Measurements from ENCODE around the gene IPO4.
A peak's percentile ranks its signal among the peaks of the same experiment; 100 is the strongest.

IPO4 gene

GRCh38 chr14:24189460-24189859 is 844 bp upstream of the IPO4 start:
- Mint-ChIP-seq H3K4me1 (ENCODE audit: low read depth) (peaks cover 61% of the 10 kb centered on the region), H3K27ac (peak overlapping the region; percentile 97), H3K27me3 (no peaks in the 10 kb centered on the region), H3K4me3 (peak overlapping the region; percentile 94), H3K36me3 (ENCODE audit: low read depth) (peaks cover 84% of the 10 kb centered on the region), H3K9me3 (no peaks in the 10 kb centered on the region)
- no peak for DNase-seq

GRCh38 chr14:24189059-24189375 is 401 bp upstream of the IPO4 start:
- Mint-ChIP-seq H3K36me3 (ENCODE audit: low read depth) (peaks cover 84% of the 10 kb centered on the region), H3K4me1 (ENCODE audit: low read depth) (peaks cover 56% of the 10 kb centered on the region), H3K27me3 (no peaks in the 10 kb centered on the region), H3K4me3 (peak overlapping the region; percentile 94), H3K27ac (peak overlapping the region; percentile 97), H3K9me3 (no peaks in the 10 kb centered on the region)
- DNase-seq = no peak

GRCh38 chr14:24187539-24187915 is 1.1 kb downstream of the IPO4 start:
- Mint-ChIP-seq H3K4me1 (ENCODE audit: low read depth) (peaks cover 48% of the 10 kb centered on the region), H3K9me3 (no peaks in the 10 kb centered on the region), H3K4me3 (peak overlapping the region; percentile 94)

DNA sequence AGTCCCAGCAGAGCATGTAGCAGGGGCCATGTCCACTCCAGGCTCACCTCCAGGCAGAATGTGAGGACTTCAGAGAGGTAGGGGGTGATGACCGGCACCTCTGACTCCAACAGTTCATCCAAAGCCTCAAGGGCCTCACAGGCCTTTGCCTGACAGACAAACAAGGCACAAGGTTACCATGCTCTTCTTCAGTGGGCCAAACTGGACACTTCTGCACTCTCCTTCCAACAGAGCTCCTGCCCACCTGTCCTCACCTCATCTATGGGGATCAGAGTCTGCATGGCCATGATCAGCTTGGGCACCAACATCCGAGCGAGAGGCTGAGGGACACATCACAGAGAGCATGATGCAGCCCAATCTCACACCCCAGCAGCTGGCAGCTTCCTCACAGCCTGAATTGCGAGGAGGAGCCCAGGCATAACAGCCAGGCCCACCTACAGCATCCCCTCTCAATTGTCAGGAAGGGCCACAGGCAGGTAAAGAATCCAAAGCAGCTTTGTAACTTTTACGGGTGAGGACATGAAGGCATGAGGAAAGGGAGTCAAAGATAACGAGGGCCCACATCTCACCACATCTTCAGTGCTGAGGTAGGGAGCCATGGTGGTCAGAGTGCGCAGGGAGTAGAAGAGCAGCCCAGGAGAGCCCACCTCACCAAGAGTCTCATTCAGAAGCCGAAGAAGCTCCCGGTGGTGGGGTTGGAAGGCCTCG is 1.6 kb downstream of the IPO4 start:
- Mint-ChIP-seq H3K27me3 (no peaks in the 10 kb centered on the region), H3K4me1 (ENCODE audit: low read depth) (peaks cover 46% of the 10 kb centered on the region), H3K27ac (peak overlapping the region; percentile 60), H3K9me3 (no peaks in the 10 kb centered on the region), H3K4me3 (peak overlapping the region; percentile 94), H3K36me3 (ENCODE audit: low read depth) (peaks cover 90% of the 10 kb centered on the region)
- DNase-seq = no peak

More at GRCh38 chr14:24187539-24187915, 1.1 kb downstream of the IPO4 start:
- Mint-ChIP-seq H3K36me3 (ENCODE audit: low read depth) (peaks cover 90% of the 10 kb centered on the region), H3K27me3 (no peaks in the 10 kb centered on the region), H3K27ac (peak overlapping the region; percentile 97)
- DNase-seq = no peak

- Mint-ChIP-seq H3K36me3 (ENCODE audit: low read depth) (peaks cover 92% of the 10 kb centered on the region), H3K4me3 (no peak overlapping the region), H3K9me3 (no peaks in the 10 kb centered on the region), H3K27ac (peak overlapping the region; percentile 50), H3K4me1 (ENCODE audit: low read depth) (peaks cover 37% of the 10 kb centered on the region), H3K27me3 (no peaks in the 10 kb centered on the region)
- no peak for DNase-seq
Measured at GRCh38 chr14:24185741-24186140, 2.9 kb downstream of the IPO4 start.

DNA sequence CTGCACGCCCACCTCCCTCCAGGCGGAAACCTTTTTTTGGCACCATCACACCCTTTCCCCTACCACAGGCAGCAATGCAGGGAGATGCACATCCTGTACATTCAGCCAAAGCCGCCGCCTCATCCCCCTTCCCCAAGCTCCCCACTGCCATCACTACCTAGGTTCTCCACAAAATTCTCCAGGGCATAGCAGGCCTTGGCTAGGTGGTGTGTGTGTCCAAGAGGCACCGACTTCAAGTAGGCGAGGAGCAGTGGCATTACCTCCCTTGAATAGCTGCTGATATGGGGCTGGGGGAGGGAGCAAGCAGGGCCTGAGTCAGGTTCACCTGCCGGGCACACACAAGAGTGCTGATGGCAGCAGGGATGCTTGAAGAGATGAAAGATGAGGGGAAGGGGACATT is 3.6 kb downstream of the IPO4 start:
- H3K4me3 Mint-ChIP-seq = no peak overlapping the region
- H3K4me1 Mint-ChIP-seq (ENCODE audit: low read depth) = peaks cover 33% of the 10 kb centered on the region
- DNase-seq = no peak
- H3K27ac Mint-ChIP-seq = peak overlapping the region; percentile 71
- no peaks in the 10 kb centered on the region for H3K9me3 Mint-ChIP-seq
- no peaks in the 10 kb centered on the region for H3K27me3 Mint-ChIP-seq
- H3K36me3 Mint-ChIP-seq (ENCODE audit: low read depth) = peaks cover 94% of the 10 kb centered on the region

DNA sequence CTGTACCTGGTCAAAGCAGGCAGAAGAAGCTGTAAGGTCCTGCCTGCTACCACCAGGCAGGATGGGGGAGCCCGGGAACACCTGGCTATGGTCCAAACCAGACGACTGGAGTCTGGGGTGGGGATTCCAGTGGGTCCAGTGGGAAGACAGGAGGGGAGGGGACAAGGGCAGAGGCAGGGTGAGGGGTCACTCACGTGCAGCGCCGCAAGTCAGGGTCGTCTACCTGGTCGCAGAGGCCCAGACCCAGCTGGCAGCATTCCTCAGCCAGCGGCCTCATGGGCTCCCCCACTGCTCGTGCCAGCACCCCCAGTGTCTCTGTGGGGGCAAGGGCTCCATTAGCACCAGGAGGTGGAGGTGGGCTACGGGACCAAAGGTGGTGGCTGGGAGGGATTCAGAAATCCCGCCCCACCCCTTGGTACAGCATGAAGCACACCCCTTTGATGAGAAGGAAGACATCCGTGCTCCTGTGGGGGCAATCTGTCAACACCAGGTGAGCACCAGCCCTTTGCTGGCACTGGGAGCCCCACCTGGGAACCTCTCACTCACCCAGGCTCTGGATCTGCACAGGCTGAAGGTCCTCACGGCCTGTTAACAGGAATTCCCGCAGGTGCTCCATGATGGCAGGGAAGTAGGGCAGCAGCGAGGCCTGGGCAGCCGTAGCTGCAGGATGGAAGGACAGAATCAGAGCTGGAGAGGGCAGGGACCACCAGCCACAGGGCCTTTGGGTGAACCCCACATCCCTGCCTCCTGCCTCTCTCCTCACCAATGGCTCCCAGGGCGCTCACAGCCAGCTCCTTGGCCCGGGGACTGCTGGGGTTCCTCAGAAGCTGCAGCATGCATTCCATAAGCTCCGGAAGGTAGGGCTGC is 4.3 kb downstream of the IPO4 start:
- no peak for DNase-seq
- peaks cover 29% of the 10 kb centered on the region for H3K4me1 Mint-ChIP-seq (ENCODE audit: low read depth)
- peaks cover 95% of the 10 kb centered on the region for H3K36me3 Mint-ChIP-seq (ENCODE audit: low read depth)
- H3K27me3 Mint-ChIP-seq = no peaks in the 10 kb centered on the region
- no peak overlapping the region for H3K4me3 Mint-ChIP-seq
- H3K9me3 Mint-ChIP-seq = no peaks in the 10 kb centered on the region
- H3K27ac Mint-ChIP-seq = no peak overlapping the region

GRCh38 chr14:24183014-24183481 is 5.6 kb downstream of the IPO4 start:
- Mint-ChIP-seq H3K4me3 (no peak overlapping the region), H3K27ac (no peak overlapping the region), H3K9me3 (no peaks in the 10 kb centered on the region), H3K27me3 (no peaks in the 10 kb centered on the region), H3K4me1 (ENCODE audit: low read depth) (peaks cover 26% of the 10 kb centered on the region), H3K36me3 (ENCODE audit: low read depth) (peaks cover 98% of the 10 kb centered on the region)
- no peak for DNase-seq

DNA sequence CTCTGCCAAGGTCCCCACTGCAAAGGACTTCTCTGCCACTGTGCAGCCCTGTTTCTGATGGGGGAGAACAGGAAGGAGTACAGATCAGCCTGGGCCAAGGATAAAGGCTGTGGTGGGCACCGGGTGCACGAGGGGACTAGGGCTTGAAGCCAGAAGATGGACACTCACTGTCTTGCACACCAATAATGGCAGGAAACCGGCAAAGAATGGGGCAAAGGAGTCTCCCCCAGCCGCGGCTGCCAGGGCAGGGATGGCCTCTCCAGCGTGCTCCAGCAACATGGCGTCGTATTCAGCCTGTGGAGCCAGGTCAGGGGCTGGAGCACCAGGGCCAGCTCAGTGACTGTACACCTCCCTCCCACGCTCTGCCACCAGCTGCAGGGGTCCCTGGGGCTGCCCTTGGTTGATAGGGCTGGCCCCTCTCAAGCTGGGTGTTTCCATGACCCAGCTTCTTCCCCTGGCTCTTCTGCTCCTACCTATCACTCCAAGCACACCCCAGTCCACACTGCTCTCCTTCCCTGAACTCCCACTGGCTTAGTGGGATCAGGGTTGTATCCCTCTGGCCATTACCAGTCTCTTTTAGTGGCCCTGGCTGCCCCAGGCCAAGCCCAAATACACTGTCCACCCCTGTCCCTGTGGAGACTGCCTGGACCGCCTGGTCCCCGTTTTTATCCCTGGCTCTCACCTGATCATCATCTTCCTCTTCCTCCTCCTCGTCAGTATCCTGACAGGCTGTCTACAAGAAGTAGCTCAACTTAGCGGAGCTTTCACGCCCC is 6.3 kb downstream of the IPO4 start:
- no peak overlapping the region for H3K4me3 Mint-ChIP-seq
- peak overlapping the region; percentile 53 for H3K27ac Mint-ChIP-seq
- H3K9me3 Mint-ChIP-seq = no peaks in the 10 kb centered on the region
- H3K4me1 Mint-ChIP-seq (ENCODE audit: low read depth) = peaks cover 18% of the 10 kb centered on the region
- no peaks in the 10 kb centered on the region for H3K27me3 Mint-ChIP-seq
- DNase-seq = no peak
- peaks cover 99% of the 10 kb centered on the region for H3K36me3 Mint-ChIP-seq (ENCODE audit: low read depth)

DNA sequence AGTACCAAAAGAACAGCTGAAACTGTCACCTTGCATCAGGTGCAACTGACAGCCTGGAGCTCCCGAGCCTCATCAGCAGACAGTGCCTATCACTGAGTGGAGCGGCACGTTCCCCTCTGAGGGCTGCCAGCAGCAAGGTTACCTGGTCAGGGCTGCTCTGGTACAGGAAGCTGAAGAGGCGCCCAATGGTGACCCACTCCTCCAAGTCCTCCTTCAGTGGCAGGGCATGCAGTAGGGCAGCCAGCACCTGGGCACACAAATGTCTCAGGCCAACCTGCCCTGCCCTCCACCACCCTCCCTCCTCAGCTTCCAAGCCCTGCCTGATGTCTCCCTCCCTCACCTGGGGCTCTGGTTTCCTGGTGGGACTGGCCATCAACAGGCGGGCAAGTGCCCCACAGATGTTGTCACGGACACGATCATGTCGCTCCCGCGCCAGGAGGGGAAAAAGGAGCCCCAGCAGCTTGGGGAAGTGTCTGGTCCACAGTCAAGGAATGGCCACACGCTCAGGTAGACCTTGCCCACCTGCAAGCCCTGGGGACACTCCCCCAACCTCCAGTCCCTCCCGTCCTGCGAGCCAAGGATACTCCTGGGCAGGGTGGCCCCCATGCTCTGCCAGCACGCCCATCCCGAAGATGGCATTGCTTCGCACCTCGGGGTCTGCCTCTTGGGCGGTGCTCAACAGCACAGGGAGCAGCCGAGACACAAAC is 7.1 kb downstream of the IPO4 start:
- DNase-seq = no peak
- no peaks in the 10 kb centered on the region for H3K9me3 Mint-ChIP-seq
- peak overlapping the region; percentile 53 for H3K27ac Mint-ChIP-seq
- H3K4me1 Mint-ChIP-seq (ENCODE audit: low read depth) = peaks cover 12% of the 10 kb centered on the region
- H3K27me3 Mint-ChIP-seq = no peaks in the 10 kb centered on the region
- H3K4me3 Mint-ChIP-seq = no peak overlapping the region
- peaks cover 98% of the 10 kb centered on the region for H3K36me3 Mint-ChIP-seq (ENCODE audit: low read depth)

DNA sequence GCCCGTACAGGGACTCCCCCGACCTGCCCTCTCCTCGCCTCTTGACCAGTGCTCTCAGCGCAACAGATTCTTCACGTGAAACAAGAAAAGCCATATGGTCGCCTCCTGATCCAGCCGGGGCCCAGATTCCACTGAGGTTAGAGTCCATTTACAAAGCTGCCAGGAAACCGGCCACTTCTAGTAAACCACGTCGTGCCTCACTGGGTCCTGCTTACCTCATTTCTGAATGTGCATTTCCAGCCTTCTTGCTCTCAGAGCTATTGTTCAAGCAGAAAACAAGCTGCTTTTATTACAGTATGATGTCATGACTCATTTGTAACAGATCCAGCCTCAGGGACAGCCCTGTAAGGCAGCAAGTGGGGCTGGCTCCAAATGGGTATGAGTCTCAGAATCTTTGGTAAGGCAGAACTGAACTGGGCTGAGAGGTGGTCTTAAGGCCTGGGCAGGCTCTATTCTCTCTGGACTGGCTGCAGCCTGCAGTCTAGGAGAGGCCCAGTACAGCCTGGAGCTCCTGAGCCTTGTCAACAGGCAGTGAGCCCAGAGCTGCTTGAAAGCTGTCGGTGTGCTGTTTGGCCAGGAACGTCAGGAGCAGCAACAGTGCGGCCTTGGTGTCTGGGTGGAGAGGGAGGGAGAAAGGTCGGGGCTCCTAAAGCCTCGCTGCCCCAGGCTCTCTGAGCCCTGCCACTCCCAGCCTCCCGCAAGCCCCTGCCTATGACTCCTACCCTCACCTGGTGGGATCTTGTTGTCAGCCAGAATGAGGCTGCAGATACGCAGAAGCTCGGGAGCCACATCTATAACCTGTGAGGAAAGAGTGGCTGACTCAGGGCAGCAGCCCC is 8.4 kb downstream of the IPO4 start:
- H3K4me1 Mint-ChIP-seq (ENCODE audit: low read depth) = peaks cover 4% of the 10 kb centered on the region
- peaks cover 92% of the 10 kb centered on the region for H3K36me3 Mint-ChIP-seq (ENCODE audit: low read depth)
- no peaks in the 10 kb centered on the region for H3K27me3 Mint-ChIP-seq
- peak overlapping the region; percentile 76 for H3K27ac Mint-ChIP-seq
- DNase-seq = no peak
- H3K4me3 Mint-ChIP-seq = no peak overlapping the region
- H3K9me3 Mint-ChIP-seq = no peaks in the 10 kb centered on the region

DNA sequence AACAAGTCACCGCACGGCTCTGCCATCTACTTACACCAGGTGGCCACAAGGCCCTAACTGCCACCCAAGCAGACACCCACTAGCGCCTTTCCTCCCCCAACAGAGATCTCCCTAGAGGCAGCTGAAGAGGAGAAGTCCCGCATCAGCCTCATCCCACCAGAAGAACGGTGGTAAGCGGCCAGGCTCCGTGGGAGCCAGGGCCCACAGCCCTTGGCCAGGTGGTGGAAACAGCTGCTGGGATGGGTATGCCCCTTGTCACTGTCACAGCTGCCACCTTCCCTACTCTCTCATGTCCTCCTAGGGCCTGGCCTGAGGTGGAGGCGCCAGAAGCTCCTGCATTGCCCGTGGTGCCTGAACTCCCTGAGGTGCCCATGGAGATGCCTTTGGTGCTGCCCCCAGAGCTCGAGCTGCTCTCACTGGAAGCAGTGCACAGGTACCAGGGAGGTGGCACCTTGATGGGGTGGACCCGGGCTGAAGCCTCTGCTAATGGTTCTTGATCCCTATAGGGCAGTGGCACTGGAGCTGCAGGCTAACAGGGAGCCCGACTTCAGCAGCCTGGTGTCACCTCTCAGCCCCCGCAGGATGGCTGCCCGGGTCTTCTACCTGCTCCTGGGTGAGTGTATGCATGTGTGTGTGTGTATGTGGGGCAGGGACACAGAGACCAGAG is 9.2 kb downstream of the IPO4 start:
- H3K27me3 Mint-ChIP-seq = no peaks in the 10 kb centered on the region
- no peaks in the 10 kb centered on the region for H3K9me3 Mint-ChIP-seq
- peak; percentile 32 for DNase-seq
- peak overlapping the region; percentile 76 for H3K27ac Mint-ChIP-seq
- no peak overlapping the region for H3K4me3 Mint-ChIP-seq
- H3K4me1 Mint-ChIP-seq (ENCODE audit: low read depth) = peaks cover 3% of the 10 kb centered on the region
- peaks cover 91% of the 10 kb centered on the region for H3K36me3 Mint-ChIP-seq (ENCODE audit: low read depth)
